ENCODE results near the gene GALNS. TPM values are rescaled to one million over a fixed set of nuclear protein-coding genes. Genes with fewer than 3 reads are reported as not detected.
A peak's percentile ranks its signal among the peaks of the same experiment; 100 is the strongest.

GALNS gene
- total RNA-seq, 1 experiment from 2014 or later: 15.3 TPM

DNA sequence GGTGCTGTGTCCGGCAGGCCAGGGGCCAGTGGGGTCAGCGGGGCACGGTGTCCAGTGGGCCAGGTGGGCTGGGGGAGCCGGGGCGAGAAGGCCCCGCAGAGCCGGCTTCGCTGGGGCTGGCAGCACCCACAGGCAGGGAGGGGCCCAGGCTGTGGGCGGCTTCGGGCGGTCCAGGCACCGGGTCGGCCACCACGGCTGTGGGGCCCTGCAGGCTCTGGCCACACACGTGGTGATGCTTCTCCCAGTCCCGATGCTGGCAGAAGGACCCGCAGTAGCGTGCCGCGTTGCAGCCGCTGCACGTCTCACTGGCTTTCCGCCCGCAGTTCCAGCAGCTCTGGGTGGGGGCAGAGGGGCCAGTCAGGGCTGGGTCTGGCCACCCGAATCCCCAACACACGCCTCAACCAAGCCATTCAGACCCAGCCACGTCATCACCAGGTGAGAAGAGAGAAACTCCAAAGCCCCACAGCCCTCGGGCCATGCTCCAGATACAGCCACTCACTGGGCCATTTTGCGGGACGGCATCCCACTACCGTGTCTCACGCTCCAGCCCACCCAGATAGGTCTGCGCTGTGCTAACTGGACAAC is 20.3 kb upstream of the GALNS start:
- no peaks in the 10 kb centered on the region for H3K9me3 ChIP-seq (replicated peaks)
- H3K36me3 ChIP-seq: no peaks in the 10 kb centered on the region
- peaks cover 69% of the 10 kb centered on the region for H3K27me3 ChIP-seq (replicated peaks)
- no peak overlapping the region for H3K4me3 ChIP-seq
- H3K27ac ChIP-seq: no peak overlapping the region
- DNase-seq (ENCODE audit: low read depth in 1 of 2, low spot score in 2 of 2): peak in 1 of 2 experiments; percentile 14
- peaks cover 11% of the 10 kb centered on the region for H3K4me1 ChIP-seq (replicated peaks)

DNA sequence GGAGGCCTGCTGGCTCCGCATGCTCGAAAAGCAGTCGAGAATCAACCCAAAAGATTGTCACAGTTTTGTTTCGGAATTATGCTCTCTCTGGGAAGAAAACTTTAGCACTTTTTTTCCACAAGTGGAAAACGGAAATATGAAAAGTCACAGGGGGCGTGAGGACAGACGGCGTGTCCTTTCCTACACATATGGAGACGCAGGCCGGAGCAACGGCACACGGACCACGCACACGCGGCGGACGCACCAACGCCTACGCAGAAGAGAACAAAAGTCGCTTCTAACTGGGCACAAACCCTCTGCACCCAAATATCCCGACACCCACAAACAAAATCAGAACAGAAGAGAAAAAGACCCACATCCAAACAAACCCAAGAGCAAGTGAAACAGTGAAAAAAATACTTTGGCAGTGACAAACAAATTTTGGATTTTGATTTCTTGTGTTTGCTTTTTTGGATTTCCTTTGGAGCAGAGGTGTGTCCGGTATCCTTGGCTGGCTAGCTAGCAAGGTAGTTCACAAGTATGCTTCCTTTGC is 19.0 kb upstream of the GALNS start:
- Histone ChIP-seq H3K4me1 (replicated peaks) (peaks cover 11% of the 10 kb centered on the region), H3K4me3 (no peak overlapping the region), H3K27ac (no peak overlapping the region), H3K9me3 (replicated peaks) (no peaks in the 10 kb centered on the region), H3K27me3 (replicated peaks) (peaks cover 81% of the 10 kb centered on the region), H3K36me3 (no peaks in the 10 kb centered on the region)
- DNase-seq (ENCODE audit: low read depth in 1 of 2, low spot score in 2 of 2): no peak

DNA sequence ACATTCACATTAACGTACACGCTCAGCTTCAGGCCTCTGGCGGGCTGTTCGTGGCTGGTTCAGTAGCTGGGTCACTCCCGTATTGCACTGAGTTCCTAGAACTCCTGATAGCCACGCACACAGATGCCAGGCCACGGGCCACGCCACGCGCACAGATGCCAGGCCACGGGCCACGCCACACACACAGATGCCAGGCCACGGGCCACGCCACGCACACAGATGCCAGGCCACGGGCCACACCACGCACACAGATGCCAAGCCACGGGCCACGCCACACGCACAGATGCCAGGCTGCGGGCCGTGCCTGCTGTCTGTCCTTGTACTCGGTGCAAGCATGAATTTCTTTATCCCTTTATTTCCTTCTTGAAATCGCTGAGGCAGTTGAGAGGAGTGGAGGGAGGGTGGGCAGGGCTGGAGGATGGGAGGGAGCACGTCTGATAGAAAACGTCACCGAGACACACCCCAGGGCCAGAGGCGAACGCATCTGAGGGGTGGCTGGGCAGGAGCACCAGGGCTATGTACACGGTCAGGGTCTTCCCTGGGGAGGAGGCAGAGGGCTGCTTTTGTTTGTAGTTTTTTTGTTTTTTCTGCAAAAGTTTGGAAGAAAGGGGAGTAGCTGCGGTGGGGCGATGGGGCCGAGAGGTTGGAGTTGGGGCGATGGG is 18.3 kb upstream of the GALNS start:
- no peak overlapping the region for H3K4me3 ChIP-seq
- H3K27ac ChIP-seq: no peak overlapping the region
- H3K4me1 ChIP-seq (replicated peaks): peaks cover 11% of the 10 kb centered on the region
- H3K27me3 ChIP-seq (replicated peaks): peaks cover 82% of the 10 kb centered on the region
- DNase-seq (ENCODE audit: low read depth in 1 of 2, low spot score in 2 of 2): no peak
- H3K9me3 ChIP-seq (replicated peaks): no peaks in the 10 kb centered on the region
- H3K36me3 ChIP-seq: no peaks in the 10 kb centered on the region

DNA sequence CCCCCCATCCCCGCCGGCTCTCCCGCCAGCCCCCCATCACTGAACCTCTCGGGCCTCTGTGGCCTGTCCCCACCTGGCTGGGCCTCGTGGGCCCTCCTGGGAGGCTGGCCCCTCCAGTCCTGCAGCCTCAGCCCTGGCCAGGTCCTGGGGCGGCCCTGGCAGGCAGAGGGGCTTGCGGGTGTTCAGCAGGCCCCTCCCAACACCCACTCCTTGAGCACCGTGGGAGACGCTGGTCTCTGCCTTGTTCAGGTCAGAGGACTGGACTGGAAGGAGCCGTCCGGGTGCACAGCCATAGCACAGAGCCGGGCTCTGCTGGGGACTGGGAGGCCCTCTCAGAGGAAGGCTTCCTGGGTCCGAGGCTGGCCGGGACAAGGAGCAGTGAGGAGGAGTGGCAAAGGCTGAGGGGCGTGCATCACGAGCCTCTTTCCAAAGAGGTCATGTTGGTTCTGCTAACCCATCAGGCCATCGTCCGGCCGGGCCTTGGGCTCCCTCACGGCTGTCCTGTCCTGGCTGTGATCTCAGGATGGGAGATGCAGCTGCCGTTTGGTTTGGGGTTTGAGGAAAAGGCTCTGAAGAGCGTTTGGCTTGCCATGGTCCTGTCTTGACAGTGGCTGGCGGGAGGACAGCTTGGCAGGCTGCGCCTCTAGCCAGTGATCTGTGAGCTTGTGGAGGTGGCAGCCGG is 16.0 kb upstream of the GALNS start:
- H3K27ac ChIP-seq: no peak overlapping the region
- H3K27me3 ChIP-seq (replicated peaks): peaks cover 90% of the 10 kb centered on the region
- no peaks in the 10 kb centered on the region for H3K9me3 ChIP-seq (replicated peaks)
- H3K4me3 ChIP-seq: no peak overlapping the region
- no peak for DNase-seq (ENCODE audit: low read depth in 1 of 2, low spot score in 2 of 2)
- peaks cover 11% of the 10 kb centered on the region for H3K4me1 ChIP-seq (replicated peaks)
- no peaks in the 10 kb centered on the region for H3K36me3 ChIP-seq

DNA sequence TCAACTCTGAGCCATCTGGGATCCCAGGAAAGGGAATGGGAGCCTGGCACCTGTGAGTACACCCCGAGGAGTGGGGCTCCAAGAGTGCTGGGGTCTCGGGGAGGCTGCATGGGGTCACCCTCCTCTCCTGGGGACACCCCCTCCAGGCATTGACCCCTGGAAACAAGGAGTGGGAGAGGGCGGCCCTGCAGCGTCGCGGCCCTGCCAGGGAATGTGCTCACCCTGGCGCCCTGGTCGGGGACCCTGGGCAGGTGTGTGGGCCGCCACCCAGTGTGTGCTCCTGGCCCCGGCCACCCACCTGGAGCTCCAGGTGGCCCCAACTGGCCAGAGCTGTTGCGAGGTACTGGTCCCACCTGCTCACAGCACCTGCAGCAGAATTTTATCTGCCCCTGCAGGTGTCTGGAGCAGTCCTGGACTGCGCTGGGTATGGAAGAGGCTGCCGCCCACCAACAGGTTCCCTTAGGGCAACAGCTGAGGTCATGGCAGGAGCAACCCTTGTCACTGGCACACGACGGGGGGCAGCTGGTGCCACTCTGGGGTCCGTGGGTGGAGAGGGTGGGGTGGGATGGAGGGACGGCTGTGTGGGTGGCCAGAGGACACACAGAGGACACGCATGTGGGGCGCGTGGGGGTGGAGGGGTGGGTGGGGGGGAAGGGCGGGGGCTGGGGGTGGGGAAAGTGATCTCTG is 15.1 kb upstream of the GALNS start:
- Histone ChIP-seq H3K36me3 (no peaks in the 10 kb centered on the region), H3K9me3 (replicated peaks) (no peaks in the 10 kb centered on the region), H3K4me3 (no peak overlapping the region), H3K27me3 (replicated peaks) (peaks cover 82% of the 10 kb centered on the region), H3K4me1 (replicated peaks) (peaks cover 5% of the 10 kb centered on the region), H3K27ac (no peak overlapping the region)
- no peak for DNase-seq (ENCODE audit: low read depth in 1 of 2, low spot score in 2 of 2)

DNA sequence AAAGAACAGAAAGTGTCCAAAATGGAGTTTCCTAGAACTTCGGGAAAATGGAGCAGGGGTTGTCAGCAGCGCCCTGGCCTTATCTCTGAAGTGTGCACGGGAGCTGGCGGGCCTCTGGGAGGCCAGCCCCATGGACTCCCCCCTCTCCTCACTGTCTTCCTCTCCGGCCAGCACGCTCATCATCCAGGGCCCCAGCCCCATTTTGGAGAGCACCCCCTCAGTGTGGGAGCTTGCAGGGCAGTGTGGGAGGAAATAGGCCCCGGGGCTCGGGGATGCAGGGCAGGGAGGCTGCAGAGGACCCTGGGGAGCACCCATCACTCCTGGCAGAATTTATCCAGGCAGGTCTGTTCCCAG is 14.6 kb upstream of the GALNS start:
- peaks cover 77% of the 10 kb centered on the region for H3K27me3 ChIP-seq (replicated peaks)
- no peaks in the 10 kb centered on the region for H3K9me3 ChIP-seq (replicated peaks)
- H3K27ac ChIP-seq: no peak overlapping the region
- no peaks in the 10 kb centered on the region for H3K36me3 ChIP-seq
- no peak for DNase-seq (ENCODE audit: low read depth in 1 of 2, low spot score in 2 of 2)
- no peak overlapping the region for H3K4me3 ChIP-seq
- no peaks in the 10 kb centered on the region; the same call in 1 of the 2 replicates for H3K4me1 ChIP-seq (replicated peaks)

DNA sequence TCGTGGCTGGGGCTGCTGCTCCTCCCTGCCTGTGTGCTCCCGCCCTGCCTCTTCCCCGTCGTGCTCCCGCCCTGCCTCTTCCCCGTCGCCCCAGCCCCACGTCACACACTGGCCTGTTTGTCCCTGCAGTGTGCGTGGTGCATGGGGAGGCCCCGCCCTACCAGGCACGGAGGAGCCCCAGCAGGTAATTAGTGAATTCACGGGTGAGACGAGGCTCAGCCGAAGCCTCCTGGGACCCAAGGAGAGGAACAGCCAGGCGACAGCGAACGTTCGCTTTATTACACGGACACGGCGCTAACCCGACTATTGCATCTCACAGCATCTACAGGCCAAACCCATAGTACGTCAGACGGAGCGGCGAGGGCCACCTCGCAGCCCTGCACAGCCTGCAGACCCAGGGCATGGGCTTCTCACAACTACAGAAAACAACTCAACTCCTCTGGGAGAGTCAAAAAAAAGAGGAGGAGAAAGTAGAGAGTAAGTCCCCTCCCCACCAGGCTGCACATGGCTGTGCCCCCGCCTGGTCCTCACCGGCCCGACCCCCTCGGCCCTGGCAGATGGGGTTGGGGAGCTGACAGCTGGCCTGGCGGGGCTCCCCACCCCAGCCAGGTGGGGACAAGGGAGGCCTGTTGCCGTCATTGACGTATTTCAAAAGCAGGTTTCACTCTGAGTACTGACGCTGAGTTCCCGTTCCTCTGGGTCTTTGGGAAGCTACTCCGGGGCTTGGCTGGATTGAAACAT is 14.0 kb upstream of the GALNS start:
- Histone ChIP-seq H3K4me1 (replicated peaks) (no peaks in the 10 kb centered on the region), H3K27ac (no peak overlapping the region), H3K4me3 (no peak overlapping the region), H3K9me3 (replicated peaks) (no peaks in the 10 kb centered on the region), H3K27me3 (replicated peaks) (peaks cover 71% of the 10 kb centered on the region), H3K36me3 (no peaks in the 10 kb centered on the region)
- DNase-seq (ENCODE audit: low read depth in 1 of 2, low spot score in 2 of 2): no peak

DNA sequence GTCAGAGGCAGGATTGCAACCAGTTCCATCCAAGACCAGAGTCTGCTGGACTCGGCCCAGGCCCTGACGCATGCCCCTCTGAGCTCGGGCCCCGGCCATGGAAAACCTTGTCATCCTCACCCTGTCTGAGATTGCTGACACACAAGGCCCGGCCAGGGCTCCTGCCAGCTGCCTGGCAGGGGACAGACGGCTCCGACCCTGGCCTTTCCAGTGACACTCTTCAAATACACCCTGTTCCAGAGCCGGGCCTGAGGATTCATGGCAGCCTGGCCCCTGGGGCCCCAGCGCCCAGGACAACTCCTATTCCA is 12.9 kb upstream of the GALNS start:
- Histone ChIP-seq H3K4me3 (no peak overlapping the region), H3K27me3 (replicated peaks) (peaks cover 60% of the 10 kb centered on the region), H3K27ac (no peak overlapping the region), H3K36me3 (no peaks in the 10 kb centered on the region), H3K4me1 (replicated peaks) (no peaks in the 10 kb centered on the region), H3K9me3 (replicated peaks) (no peaks in the 10 kb centered on the region)
- no peak for DNase-seq (ENCODE audit: low read depth in 1 of 2, low spot score in 2 of 2)

DNA sequence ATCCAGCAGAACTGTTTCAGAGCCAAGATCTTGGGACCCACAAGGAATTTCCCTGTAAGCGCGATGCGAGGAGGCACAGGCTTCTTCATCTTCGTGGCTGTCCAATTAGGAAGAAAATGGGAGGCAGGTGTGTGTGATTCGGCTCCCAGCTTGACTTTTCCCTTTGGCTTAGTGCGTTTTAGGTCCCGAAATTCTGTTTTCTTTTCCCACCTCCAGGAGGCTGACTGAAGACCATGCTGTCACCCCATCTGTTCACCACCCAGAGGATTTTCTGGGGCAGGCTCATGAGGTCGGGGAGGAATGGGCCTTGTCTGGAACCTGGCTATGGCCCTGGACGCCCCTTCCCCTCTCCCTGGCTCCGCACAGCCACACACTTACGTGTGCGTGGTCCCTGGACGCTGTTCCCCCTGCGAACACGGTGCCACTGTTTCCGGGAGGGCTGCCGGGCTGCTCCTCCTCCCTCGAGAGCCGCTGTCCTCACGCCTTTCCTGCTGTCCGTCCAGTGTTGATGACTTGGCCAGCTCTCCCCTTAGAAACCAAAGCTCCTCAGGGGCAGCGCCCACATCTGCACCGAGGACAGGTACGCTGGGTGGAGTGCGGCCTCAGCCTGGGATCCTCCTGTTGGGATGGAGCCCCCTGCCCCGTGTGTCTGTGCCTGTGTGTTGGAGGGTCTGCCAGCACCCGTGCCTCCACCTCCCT is 12.4 kb upstream of the GALNS start:
- H3K36me3 ChIP-seq: no peaks in the 10 kb centered on the region
- H3K9me3 ChIP-seq (replicated peaks): no peaks in the 10 kb centered on the region

DNA sequence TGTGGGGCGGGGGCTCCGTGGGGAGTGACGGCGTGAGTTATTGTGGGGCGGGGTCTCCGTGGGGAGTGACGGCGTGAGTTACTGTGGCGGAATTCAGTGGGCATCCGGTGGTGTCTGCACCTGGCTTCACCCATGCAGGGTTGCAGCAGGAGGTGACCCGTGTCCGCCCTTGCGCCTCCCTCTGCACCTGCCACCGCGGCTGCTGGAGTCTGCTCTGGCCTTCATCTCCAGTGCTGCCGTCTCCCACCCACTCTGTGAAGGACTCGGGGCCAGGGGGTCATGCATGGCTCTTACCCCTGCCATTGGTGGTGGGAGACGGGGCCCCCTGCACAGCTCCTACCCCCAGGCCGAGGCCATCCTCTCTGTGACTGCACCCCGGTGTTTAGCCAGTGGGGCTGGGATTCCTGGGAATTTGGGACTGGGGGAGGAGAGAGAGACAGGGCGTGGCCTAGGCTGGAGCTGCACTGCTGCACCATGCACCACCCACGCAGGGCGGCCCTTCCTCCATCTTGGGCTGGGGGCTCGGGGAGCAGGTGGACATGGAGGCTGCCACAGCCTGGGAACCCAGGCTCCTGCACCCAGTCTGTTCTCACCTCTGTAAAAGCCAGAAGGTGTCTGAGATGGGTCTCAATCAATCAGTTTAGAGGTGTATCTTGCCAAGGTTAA is 11.0 kb upstream of the GALNS start:
- no peak for DNase-seq (ENCODE audit: low read depth in 1 of 2, low spot score in 2 of 2)
- Histone ChIP-seq H3K9me3 (replicated peaks) (no peaks in the 10 kb centered on the region), H3K4me3 (no peak overlapping the region), H3K4me1 (replicated peaks) (no peaks in the 10 kb centered on the region), H3K27me3 (replicated peaks) (peaks cover 41% of the 10 kb centered on the region), H3K27ac (no peak overlapping the region), H3K36me3 (no peaks in the 10 kb centered on the region)

More for the DNA sequence above, 12.4 kb upstream of the GALNS start:
- no peak overlapping the region for H3K4me3 ChIP-seq
- no peak overlapping the region for H3K27ac ChIP-seq
- peaks cover 55% of the 10 kb centered on the region for H3K27me3 ChIP-seq (replicated peaks)
- no peak for DNase-seq (ENCODE audit: low read depth in 1 of 2, low spot score in 2 of 2)
- H3K4me1 ChIP-seq (replicated peaks): no peaks in the 10 kb centered on the region

DNA sequence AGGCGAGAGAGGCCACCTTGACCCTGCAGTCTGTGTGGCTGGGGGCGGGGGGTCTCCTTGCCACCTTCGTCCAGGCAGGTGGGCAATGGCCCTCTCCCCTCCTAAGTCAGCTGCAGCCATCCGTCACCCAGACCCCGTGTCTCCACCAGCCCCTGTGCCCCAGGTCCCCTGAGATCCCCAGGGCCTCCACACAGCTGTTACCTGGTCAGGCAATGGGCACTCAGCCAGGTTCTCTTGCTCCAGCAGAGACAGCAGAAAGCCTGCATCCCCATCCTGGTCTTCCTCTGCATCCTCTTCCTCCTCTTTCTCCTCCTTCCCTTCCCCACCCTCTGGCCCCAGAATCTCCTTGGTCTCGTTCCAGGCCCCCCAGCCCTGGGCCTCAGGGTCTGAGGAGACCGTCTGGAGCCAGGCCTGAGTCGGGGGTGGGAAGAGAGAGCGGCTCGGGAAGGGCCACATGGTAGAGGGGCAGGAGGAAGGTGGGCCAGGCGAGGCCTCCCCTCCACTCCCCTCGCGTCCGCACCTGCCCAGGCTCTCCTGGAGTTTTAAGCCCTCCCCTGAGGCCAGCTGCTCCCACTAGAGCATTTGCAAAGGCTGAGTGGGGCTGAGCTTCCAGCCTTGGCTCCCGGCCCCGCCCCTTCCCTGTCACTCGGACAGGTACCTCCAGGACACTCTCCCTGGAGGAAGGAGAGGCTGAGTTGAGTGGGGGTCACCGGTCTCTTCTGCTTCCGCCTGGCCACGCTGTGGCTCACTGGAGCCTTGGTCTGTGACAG is 9.6 kb upstream of the GALNS start, which contains the start of gene PABPN1L:
PABPN1L (minus strand) TSS at position 510 of the 770 bp plus-strand sequence; CDS start at position 456, 54 bp downstream.
- no peak for DNase-seq (ENCODE audit: low read depth in 1 of 2, low spot score in 2 of 2)
- Histone ChIP-seq H3K36me3 (no peaks in the 10 kb centered on the region), H3K4me3 (no peak within 1 kb of the TSS), H3K27me3 (replicated peaks) (peaks cover 30% of the 10 kb centered on the region), H3K27ac (no peak within 1 kb of the TSS), H3K4me1 (replicated peaks) (no peaks in the 10 kb centered on the region), H3K9me3 (replicated peaks) (no peaks in the 10 kb centered on the region)

DNA sequence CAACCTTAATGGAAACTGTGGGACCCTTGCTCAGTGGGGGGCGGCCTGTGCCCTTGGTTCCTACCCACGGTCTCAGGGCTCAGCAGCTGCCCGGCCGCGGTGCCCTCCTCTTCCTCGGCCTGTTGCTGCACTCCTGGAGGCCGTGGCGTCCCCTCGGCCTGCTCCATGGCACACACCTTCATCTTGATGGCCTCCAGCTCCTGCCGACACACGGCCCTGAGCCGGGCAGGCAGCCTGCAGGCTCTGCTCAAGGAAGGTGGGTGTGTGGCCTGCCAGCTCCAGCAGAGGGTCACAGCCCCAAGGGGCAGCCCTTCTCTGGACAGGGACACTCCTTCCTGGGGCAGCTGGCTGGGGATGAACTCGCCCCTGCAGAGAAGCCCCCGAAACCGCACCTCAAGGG is 9.0 kb upstream of the GALNS start:
- H3K4me1 ChIP-seq (replicated peaks): no peaks in the 10 kb centered on the region
- no peak for DNase-seq (ENCODE audit: low read depth in 1 of 2, low spot score in 2 of 2)
- H3K36me3 ChIP-seq: peaks cover 4% of the 10 kb centered on the region; the same call in 1 of the 2 replicates
- no peak overlapping the region for H3K27ac ChIP-seq
- H3K9me3 ChIP-seq (replicated peaks): no peaks in the 10 kb centered on the region
- H3K4me3 ChIP-seq: no peak overlapping the region
- peaks cover 24% of the 10 kb centered on the region for H3K27me3 ChIP-seq (replicated peaks)

Data from SJSA1 (cell line).